GM23338 (cell line): Measurements from ENCODE around the gene ADD1.

Experiments used
- POLR2AphosphoS5 ChIP-seq: IDR thresholded peaks from 2 replicates; pipeline ENCODE4 v1.6.1; 2016; ENCODE audit warnings: antibody characterized with exemption, low read depth
- REST ChIP-seq: IDR thresholded peaks from one replicate; pipeline ENCODE4 v1.6.1; 2018; ENCODE audit warnings: antibody characterized with exemption; ENCODE audit not compliant: unreplicated experiment

DNA sequence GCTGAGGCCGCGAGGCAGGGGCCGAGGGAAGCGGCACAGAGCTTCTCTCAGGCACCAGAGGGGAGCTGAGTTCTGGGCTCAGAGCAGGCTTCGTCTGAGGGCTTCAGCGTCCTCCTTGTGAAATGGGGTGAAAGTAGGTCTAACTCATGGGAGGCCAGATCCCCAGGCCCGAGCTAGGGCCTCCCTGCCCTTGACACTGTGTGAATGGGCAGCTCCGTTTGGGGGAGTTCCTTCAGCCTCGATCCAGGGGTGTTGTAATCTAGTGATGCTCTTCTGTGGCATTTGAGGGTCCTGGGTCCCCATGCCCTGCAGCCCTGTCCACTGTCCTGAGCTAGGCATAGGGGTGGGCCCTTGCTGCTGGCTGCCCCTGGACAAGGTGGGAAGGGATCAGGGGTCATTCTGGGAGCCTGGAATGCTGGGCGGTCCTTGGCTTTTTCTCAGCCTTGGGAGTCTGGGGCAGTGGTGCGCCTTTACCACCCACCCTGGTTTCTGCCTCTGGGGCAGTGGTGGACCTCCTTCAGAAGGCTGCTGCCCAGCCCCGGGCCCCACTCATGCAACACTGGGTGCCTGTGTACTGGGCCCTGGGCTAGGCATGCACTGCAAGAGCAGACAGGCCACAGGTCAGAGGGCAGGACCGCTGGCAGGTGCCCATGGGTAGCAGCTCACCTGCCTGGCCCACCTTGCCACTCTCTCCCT is 46.6 kb upstream of the ADD1 start:
- no peak for TF ChIP-seq REST
- no peak for TF ChIP-seq POLR2AphosphoS5
